HepG2 (cell line): Measurements from ENCODE around the gene INF2. TPM values are rescaled to one million over a fixed set of nuclear protein-coding genes. Genes with fewer than 3 reads are reported as not detected.
A peak's percentile ranks its signal among the peaks of the same experiment; 100 is the strongest.

Source experiments
- DZIP1 ChIP-seq: sonication (generic); formaldehyde crosslinking; IDR thresholded peaks from 2 replicates; pipeline ENCODE4 v1.5.0; 2020; ENCODE audit warnings: mild to moderate bottlenecking, missing genetic modification reagents
- KAT7 ChIP-seq: IDR thresholded peaks from 2 replicates; pipeline ENCODE4 v1.6.1; 2018; ENCODE audit warnings: borderline replicate concordance, missing compliant biosample characterization
- NCOA1 ChIP-seq: sonication (generic); formaldehyde crosslinking; IDR thresholded peaks from 2 replicates; pipeline ENCODE4 v1.9.0; 2021; ENCODE audit warnings: missing genetic modification reagents
- REL ChIP-seq: sonication (generic); formaldehyde crosslinking; conservative IDR thresholded peaks from 2 replicates; pipeline ENCODE4 v1.8.0; 2022; ENCODE audit warnings: mild to moderate bottlenecking, missing genetic modification reagents, moderate library complexity
- SIX4 ChIP-seq: sonication (generic); formaldehyde crosslinking; IDR thresholded peaks from 2 replicates; pipeline ENCODE4 v1.4.0; 2020; ENCODE audit warnings: missing genetic modification reagents
- THYN1 ChIP-seq: sonication (generic); formaldehyde crosslinking; IDR thresholded peaks from 2 replicates; pipeline ENCODE4 v1.8.1; 2023; ENCODE audit warnings: low read depth, mild to moderate bottlenecking, moderate library complexity, missing genetic modification reagents, borderline replicate concordance
- ZBED4 ChIP-seq: sonication (generic); formaldehyde crosslinking; IDR thresholded peaks from 2 replicates; pipeline ENCODE4 v1.4.0; 2020; ENCODE audit warnings: missing genetic modification reagents, borderline replicate concordance
- ZFP91 ChIP-seq: sonication (generic); formaldehyde crosslinking; IDR thresholded peaks from 2 replicates; pipeline ENCODE4 v1.9.0; 2022; ENCODE audit warnings: missing genetic modification reagents, mild to moderate bottlenecking, borderline replicate concordance
- ZNF225 ChIP-seq: sonication (generic); formaldehyde crosslinking; IDR thresholded peaks from 2 replicates; pipeline ENCODE4 v1.4.0; 2020; ENCODE audit warnings: mild to moderate bottlenecking, missing genetic modification reagents
- ZNF30 ChIP-seq: sonication (generic); formaldehyde crosslinking; IDR thresholded peaks from 2 replicates; pipeline ENCODE4 v1.5.0; 2020; ENCODE audit warnings: mild to moderate bottlenecking, missing genetic modification reagents
- ZNF567 ChIP-seq: sonication (generic); formaldehyde crosslinking; IDR thresholded peaks from 2 replicates; pipeline ENCODE4 v1.8.1; 2023; ENCODE audit warnings: mild to moderate bottlenecking, missing genetic modification reagents, borderline replicate concordance
- ZNF687 ChIP-seq: sonication (generic); formaldehyde crosslinking; IDR thresholded peaks from 2 replicates; pipeline ENCODE4 v1.5.1; 2020; ENCODE audit warnings: mild to moderate bottlenecking, missing genetic modification reagents, moderate library complexity
- ZNF746 ChIP-seq: sonication (generic); formaldehyde crosslinking; IDR thresholded peaks from 2 replicates; pipeline ENCODE4 v1.8.0; 2022; ENCODE audit warnings: mild to moderate bottlenecking, missing genetic modification reagents
- ZNF841 ChIP-seq: sonication (generic); formaldehyde crosslinking; IDR thresholded peaks from 2 replicates; pipeline ENCODE4 v1.8.1; 2023; ENCODE audit warnings: missing genetic modification reagents, borderline replicate concordance
- ZNF879 ChIP-seq: sonication (generic); formaldehyde crosslinking; IDR thresholded peaks from 2 replicates; pipeline ENCODE4 v1.8.1; 2023; ENCODE audit warnings: missing genetic modification reagents
- polyA plus RNA-seq, 8 experiments: library from polyadenylated mRNA; depleted of rRNA in 3 of 8; stranded (reverse) in 7 of 8; unstranded in 1 of 8; fragments of >200 nt; fragmentation: Illumina TruSeq in 4 of 8; extraction: Trizol in 4 of 8; gene quantifications; 2 replicates each; pipeline versions ENCODE4 v1.2.1 to v1.2.3, GENCODE V29; 2011 to 2016; ENCODE audit warnings: low read depth in 4 of 8, missing spikeins in 1 of 8, mixed read lengths in 1 of 8; ENCODE audit not compliant: insufficient read depth in 1 of 8
- total RNA-seq, 5 experiments: library from RNA; depleted of rRNA; stranded (reverse); fragments of >200 nt; fragmentation: Illumina TruSeq; extraction: Trizol; gene quantifications; 2 replicates each; pipeline ENCODE4 v1.2.3, GENCODE V29; 2016; ENCODE audit warnings: low read depth in 1 of 5

The INF2 gene
- total and polyA plus RNA-seq, 2 of the 13 experiments (the other 11 are each of a cell fraction or from before 2014, with no cell fraction given) = 16.4 to 26.4 TPM

GRCh38 chr14:104723651-104724406 lies 34.4 kb downstream of the INF2 start, which contains the start of gene ADSS1 (continued):
- TF ChIP-seq ZBED4 (CRISPR knock-in tag) (no peak), NCOA1 (CRISPR knock-in tag) (no peak), ZNF687 (peak; percentile 80), SIX4 (CRISPR knock-in tag) (no peak), THYN1 (CRISPR knock-in tag) (no peak), ZNF225 (CRISPR knock-in tag) (0 out of 2 replicates have a peak, but pooled peaks have one; percentile 26), ZNF879 (no peak), ZNF567 (peak; percentile 54; the same call in 1 of the 2 replicates), KAT7 (peak; percentile 64; the same call in 1 of the 2 replicates), ZNF30 (CRISPR knock-in tag) (no peak), ZNF841 (CRISPR knock-in tag) (no peak), ZNF746 (0 out of 2 replicates have a peak, but pooled peaks have one; percentile 35), ZFP91 (CRISPR knock-in tag) (peak; percentile 80; the same call in 1 of the 2 replicates), DZIP1 (CRISPR knock-in tag) (no peak), REL (CRISPR knock-in tag) (0 out of 2 replicates have a peak, but pooled peaks have one; percentile 19)
